Neural cell (in vitro differentiated cells): ENCODE measurements around the gene SLC44A2.

Experiments used
- EZH2 ChIP-seq: fragments of 200-600, 300-800 bp; shearing (Covaris generic), sonication (generic); IDR thresholded peaks from 2 replicates; pipeline ENCODE4 v1.6.1; 2014; ENCODE audit warnings: antibody characterized with exemption, low read length, borderline replicate concordance, mild to moderate bottlenecking; ENCODE audit not compliant: insufficient read depth, poor library complexity, severe bottlenecking
- TF ChIP-seq, protein P1 (sequence below): fragments of 450-650 bp; IDR thresholded peaks from 2 replicates; pipeline ENCODE4 v1.5.1; 2014; ENCODE audit warnings: antibody characterized with exemption, mild to moderate bottlenecking, moderate library complexity; ENCODE audit not compliant: poor library complexity, severe bottlenecking

DNA sequence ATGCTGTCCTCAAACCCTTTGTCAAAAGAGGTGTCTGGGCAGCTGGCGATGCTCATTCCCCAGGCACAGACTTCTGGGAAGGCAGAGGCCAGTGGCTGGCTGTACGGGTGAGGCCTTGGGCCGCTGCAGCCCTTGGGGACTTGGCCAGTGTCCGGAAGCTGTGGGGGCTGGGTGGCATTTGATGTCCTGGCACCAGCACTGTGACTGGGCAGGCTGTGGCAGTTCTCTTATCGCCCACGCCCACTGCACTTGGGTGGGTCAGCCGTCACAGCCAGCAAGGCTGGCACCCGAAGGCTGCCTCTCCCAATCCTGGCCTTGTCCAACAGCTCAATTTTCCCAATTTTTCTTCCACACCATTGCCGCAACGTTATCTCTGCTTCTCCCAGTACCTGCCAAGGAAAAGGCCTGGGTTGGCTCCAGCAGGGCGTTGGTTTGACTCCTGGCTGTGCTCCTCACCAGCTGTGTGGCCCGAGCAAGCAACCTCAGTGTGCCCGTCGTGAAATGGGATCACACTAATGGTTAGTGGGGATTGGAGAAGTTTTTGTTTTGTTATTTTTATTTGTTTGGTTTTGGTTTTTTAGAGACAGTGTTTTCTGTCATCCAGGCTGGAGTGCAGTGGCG, 12.7 kb upstream of the SLC44A2 start:
- TF ChIP-seq EZH2: no peak
- TF ChIP-seq, protein P1, sequence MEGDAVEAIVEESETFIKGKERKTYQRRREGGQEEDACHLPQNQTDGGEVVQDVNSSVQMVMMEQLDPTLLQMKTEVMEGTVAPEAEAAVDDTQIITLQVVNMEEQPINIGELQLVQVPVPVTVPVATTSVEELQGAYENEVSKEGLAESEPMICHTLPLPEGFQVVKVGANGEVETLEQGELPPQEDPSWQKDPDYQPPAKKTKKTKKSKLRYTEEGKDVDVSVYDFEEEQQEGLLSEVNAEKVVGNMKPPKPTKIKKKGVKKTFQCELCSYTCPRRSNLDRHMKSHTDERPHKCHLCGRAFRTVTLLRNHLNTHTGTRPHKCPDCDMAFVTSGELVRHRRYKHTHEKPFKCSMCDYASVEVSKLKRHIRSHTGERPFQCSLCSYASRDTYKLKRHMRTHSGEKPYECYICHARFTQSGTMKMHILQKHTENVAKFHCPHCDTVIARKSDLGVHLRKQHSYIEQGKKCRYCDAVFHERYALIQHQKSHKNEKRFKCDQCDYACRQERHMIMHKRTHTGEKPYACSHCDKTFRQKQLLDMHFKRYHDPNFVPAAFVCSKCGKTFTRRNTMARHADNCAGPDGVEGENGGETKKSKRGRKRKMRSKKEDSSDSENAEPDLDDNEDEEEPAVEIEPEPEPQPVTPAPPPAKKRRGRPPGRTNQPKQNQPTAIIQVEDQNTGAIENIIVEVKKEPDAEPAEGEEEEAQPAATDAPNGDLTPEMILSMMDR: no peak
